GM23338 (cell line): ENCODE measurements around the gene FAM50A. TPM values are rescaled to one million over a fixed set of nuclear protein-coding genes. Genes with fewer than 3 reads are reported as not detected.

Experiments used
- ATAC-seq: fragments of 200-7000 bp; cut with Tn5 transposase; 3 replicates; pipeline ENCODE4 v1.9.1; 2020
- DNase-seq: peaks from one replicate; pipeline ENCODE4 v3.0.0-alpha.2; 2015; ENCODE audit warnings: low spot score
- H2AFZ ChIP-seq: fragments of 200-600 bp; sonication (generic); 2 replicates; pipeline ENCODE4 v1.8.0; 2016; ENCODE audit warnings: antibody characterized with exemption, mild to moderate bottlenecking, moderate library complexity
- H3F3A ChIP-seq: fragments of 200-600 bp; sonication (generic); replicated peaks from 2 replicates; pipeline ENCODE4 v1.8.0; 2017; ENCODE audit warnings: antibody characterized with exemption, mixed run types, low read depth
- H3K27ac ChIP-seq: fragments of 200-600 bp; sonication (generic); 2 replicates; pipeline ENCODE4 v1.6.1; 2016; ENCODE audit warnings: low read depth
- H3K27me3 ChIP-seq: fragments of 200-600 bp; sonication (generic); 2 replicates; pipeline ENCODE4 v1.8.0; 2016; ENCODE audit warnings: mild to moderate bottlenecking, mixed run types, moderate library complexity; ENCODE audit not compliant: insufficient read depth
- H3K36me3 ChIP-seq: fragments of 200-600 bp; sonication (generic); 2 replicates; pipeline ENCODE4 v1.8.0; 2016; ENCODE audit warnings: mild to moderate bottlenecking; ENCODE audit not compliant: insufficient read depth
- H3K4me1 ChIP-seq: fragments of 200-600 bp; sonication (generic); 2 replicates; pipeline ENCODE4 v1.8.0; 2016; ENCODE audit warnings: mild to moderate bottlenecking, moderate library complexity; ENCODE audit not compliant: insufficient read depth
- H3K4me2 ChIP-seq: fragments of 200-600 bp; sonication (generic); 2 replicates; pipeline ENCODE4 v1.7.1; 2017; ENCODE audit warnings: mixed run types
- H3K4me3 ChIP-seq: fragments of 200-600 bp; sonication (generic); 2 replicates; pipeline ENCODE4 v1.6.1; 2016; ENCODE audit warnings: mixed run types
- H3K79me2 ChIP-seq: fragments of 200-600 bp; sonication (generic); replicated peaks from 2 replicates; pipeline ENCODE4 v1.8.0; 2017; ENCODE audit warnings: mild to moderate bottlenecking; ENCODE audit not compliant: insufficient read depth
- H3K9me2 ChIP-seq: fragments of 200-600 bp; sonication (generic); 2 replicates; pipeline ENCODE4 v1.8.0; 2017; ENCODE audit not compliant: insufficient read depth
- H4K20me1 ChIP-seq: fragments of 200-600 bp; sonication (generic); replicated peaks from 2 replicates; pipeline ENCODE4 v1.8.0; 2017; ENCODE audit warnings: mild to moderate bottlenecking; ENCODE audit not compliant: insufficient read depth
- H3K27ac Mint-ChIP-seq: 2 replicates; pipeline ENCODE4 v1.8.0; 2020; ENCODE audit warnings: inconsistent platforms, mild to moderate bottlenecking, moderate library complexity, mixed read lengths
- H3K27me3 Mint-ChIP-seq: 3 replicates; pipeline ENCODE4 v1.8.0; 2022; ENCODE audit warnings: low read depth, mild to moderate bottlenecking, moderate library complexity, mixed read lengths, inconsistent platforms; ENCODE audit not compliant: insufficient read depth, poor library complexity
- H3K36me3 Mint-ChIP-seq: 3 replicates; pipeline ENCODE4 v1.8.0; 2021; ENCODE audit warnings: low read depth, mild to moderate bottlenecking, inconsistent platforms, moderate library complexity, mixed read lengths
- H3K4me1 Mint-ChIP-seq: 3 replicates; pipeline ENCODE4 v1.8.0; 2020; ENCODE audit warnings: mild to moderate bottlenecking, inconsistent platforms, mixed read lengths
- H3K4me3 Mint-ChIP-seq: 3 replicates; pipeline ENCODE4 v1.8.0; 2021; ENCODE audit warnings: moderate library complexity, mild to moderate bottlenecking, inconsistent platforms, mixed read lengths
- H3K9me3 Mint-ChIP-seq: 3 replicates; pipeline ENCODE4 v1.8.0; 2020; ENCODE audit warnings: moderate library complexity, mild to moderate bottlenecking, inconsistent platforms, mixed read lengths
- CREB1 ChIP-seq: fragments of 250-450 bp; sonication (Bioruptor Pico); IDR thresholded peaks from 2 replicates; pipeline ENCODE4 v1.5.0; 2020; ENCODE audit warnings: low read depth, mild to moderate bottlenecking, moderate library complexity
- CTCF ChIP-seq, 2 experiments: fragments of 200-600 bp in 1 of 2; sonication (generic) in 1 of 2; conservative IDR thresholded peaks; 2 replicates each; pipeline versions ENCODE4 v1.5.1 to v1.6.1; 2016 to 2017; ENCODE audit warnings: antibody characterized with exemption in 2 of 2, low read depth in 2 of 2, mild to moderate bottlenecking in 2 of 2, moderate library complexity in 1 of 2
- ETS1 ChIP-seq: IDR thresholded peaks from 2 replicates; pipeline ENCODE4 v1.6.1; 2016; ENCODE audit warnings: antibody characterized with exemption
- EZH2 ChIP-seq: fragments of 200-600 bp; sonication (generic); IDR thresholded peaks from one replicate; pipeline ENCODE4 v1.8.0; 2017; ENCODE audit warnings: antibody characterized with exemption, mild to moderate bottlenecking, low read depth; ENCODE audit not compliant: unreplicated experiment
- EZH2phosphoT487 ChIP-seq: fragments of 200-600 bp; sonication (generic); IDR thresholded peaks from one replicate; pipeline ENCODE4 v1.8.1; 2018; ENCODE audit warnings: antibody characterized with exemption; ENCODE audit not compliant: unreplicated experiment
- JUNB ChIP-seq: IDR thresholded peaks from one replicate; pipeline ENCODE4 v1.6.1; 2016; ENCODE audit warnings: antibody characterized with exemption; ENCODE audit not compliant: unreplicated experiment
- NANOG ChIP-seq: IDR thresholded peaks from 2 replicates; pipeline ENCODE4 v1.6.1; 2016; ENCODE audit warnings: antibody characterized with exemption, borderline replicate concordance
- POLR2AphosphoS5 ChIP-seq: IDR thresholded peaks from 2 replicates; pipeline ENCODE4 v1.6.1; 2016; ENCODE audit warnings: antibody characterized with exemption, low read depth
- REST ChIP-seq: IDR thresholded peaks from one replicate; pipeline ENCODE4 v1.6.1; 2018; ENCODE audit warnings: antibody characterized with exemption; ENCODE audit not compliant: unreplicated experiment
- ZNF462 ChIP-seq: fragments of 250-450 bp; sonication (Bioruptor Pico); IDR thresholded peaks from 2 replicates; pipeline ENCODE4 v1.5.0; 2020; ENCODE audit warnings: mild to moderate bottlenecking, moderate library complexity
- polyA plus RNA-seq: library from polyadenylated mRNA; unstranded; fragments of >200 nt; fragmentation: Nextera tagmentation; extraction: Ambion mirVana; gene quantifications from 2 replicates; pipeline ENCODE4 v1.2.1, GENCODE V29; 2016
- total RNA-seq: library from RNA; depleted of rRNA; stranded (reverse); fragments of >200 nt; shearing (Covaris generic); gene quantifications from 2 replicates; pipeline ENCODE4 v1.2.3, GENCODE V29; 2014

FAM50A gene
- total and polyA plus RNA-seq, 2 experiments from 2014 or later = 23.9 to 77.6 TPM

- Mint-ChIP-seq H3K36me3 (peaks cover 36% of the 10 kb centered on the region), H3K4me3 (peak within 1 kb of the TSS; percentile 100), H3K27ac (peak within 1 kb of the TSS; percentile 100), H3K4me1 (peaks cover 13% of the 10 kb centered on the region; the same call in 2 of the 3 replicates), H3K27me3 (peaks cover 33% of the 10 kb centered on the region), H3K9me3 (peaks cover 9% of the 10 kb centered on the region; the same call in 1 of the 3 replicates)
- Histone ChIP-seq H3K4me2 (peak within 1 kb of the TSS; percentile 90), H3K27me3 (no peaks in the 10 kb centered on the region), H3K9me2 (no peaks in the 10 kb centered on the region), H2AFZ (no peak within 1 kb of the TSS), H3K4me1 (peaks cover 6% of the 10 kb centered on the region; the same call in 1 of the 2 replicates), H3K79me2 (peaks cover 17% of the 10 kb centered on the region), H3K36me3 (peaks cover 4% of the 10 kb centered on the region; the same call in 1 of the 2 replicates), H3F3A (peaks cover 21% of the 10 kb centered on the region), H4K20me1 (no peaks in the 10 kb centered on the region), H3K27ac (peak within 1 kb of the TSS; percentile 96), H3K4me3 (peak within 1 kb of the TSS; percentile 85)
- peak; percentile 37; the same call in 1 of the 2 replicates for TF ChIP-seq ETS1
- TF ChIP-seq CTCF (conservative IDR thresholded peaks at IDR 0.05; ENCODE audit: low read depth in 2 of 2) = no peak
- no peak for TF ChIP-seq EZH2phosphoT487
- no peak for TF ChIP-seq ZNF462 (CRISPR knock-in tag)
- no peak for TF ChIP-seq EZH2
- TF ChIP-seq CREB1 (CRISPR knock-in tag) = peak; percentile 90
- no peak for TF ChIP-seq NANOG
- TF ChIP-seq REST = no peak
- TF ChIP-seq JUNB = no peak
- peak; percentile 96 for TF ChIP-seq POLR2AphosphoS5
- DNase-seq (peak; percentile 89), ATAC-seq (peak; percentile 59)
Observed at GRCh38 chrX:154397888-154398667, 45.9 kb upstream of the FAM50A start, which contains the start of gene RPL10. Gene RPL10 (plus strand): TSS chrX:154398377. CDS start chrX:154398520, 143 bp downstream.
